GM18517 (cell line): Measurements from ENCODE around the gene CCDC116.
"Not testable (repeated sequence)": the region's sequence is repeated elsewhere in the genome, so short reads cannot be mapped to it uniquely, and the experiment has no call there.

Source experiments
- ATAC-seq: cut with Tn5 transposase; IDR thresholded peaks from one replicate; pipeline ENCODE4 v1.9.1; 2021; ENCODE audit warnings: mild to moderate bottlenecking, moderate library complexity; ENCODE audit not compliant: unreplicated experiment

The CCDC116 gene, protein sequence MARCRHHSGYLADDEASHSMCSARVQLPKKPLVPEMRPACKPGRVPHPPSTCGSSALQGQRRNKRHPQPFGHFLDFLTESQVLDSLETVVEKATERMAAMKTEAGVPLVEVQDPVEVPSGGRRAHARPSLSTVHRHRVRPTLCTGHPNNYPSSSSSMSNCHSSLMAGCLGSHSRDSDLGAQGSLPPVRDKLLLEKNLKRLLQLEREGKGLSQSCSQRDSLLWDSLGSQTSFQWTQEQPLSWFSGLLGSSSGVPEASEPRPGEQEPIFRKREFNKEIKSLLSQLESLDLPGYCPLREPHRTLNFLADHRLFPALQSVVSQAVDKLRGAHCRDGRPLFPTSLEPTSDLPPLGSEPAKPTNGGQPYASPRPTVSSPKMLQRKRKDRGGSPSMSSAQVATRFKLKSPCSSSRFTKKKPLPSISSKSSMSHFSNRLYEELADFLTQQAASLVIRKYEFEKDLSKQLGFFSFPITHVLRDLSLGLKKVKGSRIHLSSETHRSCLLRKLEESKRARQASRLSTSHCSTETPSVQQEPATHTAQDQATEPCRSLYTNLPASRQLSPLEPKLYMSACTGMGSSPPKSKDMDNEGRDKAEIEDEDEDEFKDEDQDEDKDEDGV

DNA sequence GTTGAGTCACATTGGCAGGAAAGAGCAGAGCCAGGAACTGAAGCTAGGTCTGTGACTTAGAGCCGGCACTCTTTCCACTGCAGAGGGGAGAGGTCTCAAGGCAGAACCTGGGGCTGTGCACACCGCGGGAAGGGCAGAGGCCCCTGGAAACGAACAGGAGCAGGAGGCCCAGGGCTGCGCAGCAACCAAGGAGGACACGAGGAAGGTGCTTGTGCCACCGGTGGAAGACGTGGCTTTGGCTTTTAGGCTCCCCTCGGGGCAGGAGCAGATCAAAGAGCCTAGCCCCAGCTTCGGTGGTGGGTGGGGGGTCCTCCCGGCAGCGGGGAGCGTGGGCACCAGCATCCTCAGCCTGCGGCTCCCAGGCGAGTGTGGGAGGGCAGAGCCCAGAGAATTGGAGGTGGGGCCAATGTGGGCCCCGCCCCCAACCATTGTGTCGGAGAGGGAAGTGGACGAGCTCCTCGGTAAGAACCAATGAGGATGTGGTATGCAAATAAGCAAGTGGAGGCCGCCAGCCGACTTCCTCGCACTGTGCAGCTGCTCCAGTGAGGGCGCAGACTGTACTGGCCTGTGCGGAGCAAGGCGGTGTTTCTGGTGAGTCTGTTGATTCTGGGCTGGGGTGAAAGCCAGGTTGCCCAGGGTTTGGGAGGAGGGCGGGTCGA, at the start of gene CCDC116:
CCDC116 (plus strand) TSS at position 524 of the 659 bp plus-strand sequence. CDS start 422 bp downstream, outside the sequence.
- ATAC-seq, result no peak

DNA sequence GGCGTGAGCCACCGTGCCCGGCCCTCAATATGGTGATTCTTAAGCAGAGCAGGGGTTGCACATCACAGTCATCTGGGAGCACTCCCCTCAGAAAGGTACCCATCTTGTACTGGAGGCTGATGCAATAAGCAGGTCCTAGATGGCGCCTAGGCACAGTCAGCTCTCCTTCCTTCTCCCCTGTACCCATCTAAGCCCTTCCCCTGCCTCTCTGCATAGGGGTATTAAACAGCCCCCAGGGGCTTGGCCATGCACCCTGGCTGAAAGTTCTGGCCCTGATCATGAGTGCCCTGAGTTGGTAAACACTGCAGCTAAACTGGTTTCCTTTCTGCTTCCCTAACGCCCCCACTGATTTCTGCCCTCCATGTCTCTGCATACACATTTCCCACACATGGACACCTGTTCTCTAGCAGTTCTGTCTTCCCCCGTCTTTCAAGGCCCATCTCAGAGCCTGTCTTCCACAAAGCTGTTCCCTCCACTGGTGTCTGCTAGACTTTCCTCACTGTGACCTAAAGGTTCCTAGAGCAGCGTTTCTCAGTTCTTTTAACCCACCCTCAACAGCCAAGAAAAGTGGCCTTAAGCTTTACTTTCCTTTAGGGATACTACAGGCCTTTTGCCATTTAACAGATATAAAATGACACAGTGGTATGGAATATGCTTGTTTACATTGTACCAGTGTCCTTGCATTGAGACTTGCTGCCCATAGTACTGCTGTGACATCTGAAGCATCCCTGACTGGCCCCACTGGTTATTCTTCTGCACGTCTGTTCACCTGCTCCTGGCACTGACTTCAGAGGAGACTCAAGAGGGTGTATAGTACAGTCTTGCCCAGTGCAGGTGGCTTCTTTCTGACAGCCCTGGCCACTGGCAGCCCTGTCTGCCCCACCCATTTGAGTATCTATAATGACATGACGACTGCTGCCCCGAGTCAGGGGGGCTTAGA, 49.5 kb upstream of the CCDC116 start:
- no peak for ATAC-seq

DNA sequence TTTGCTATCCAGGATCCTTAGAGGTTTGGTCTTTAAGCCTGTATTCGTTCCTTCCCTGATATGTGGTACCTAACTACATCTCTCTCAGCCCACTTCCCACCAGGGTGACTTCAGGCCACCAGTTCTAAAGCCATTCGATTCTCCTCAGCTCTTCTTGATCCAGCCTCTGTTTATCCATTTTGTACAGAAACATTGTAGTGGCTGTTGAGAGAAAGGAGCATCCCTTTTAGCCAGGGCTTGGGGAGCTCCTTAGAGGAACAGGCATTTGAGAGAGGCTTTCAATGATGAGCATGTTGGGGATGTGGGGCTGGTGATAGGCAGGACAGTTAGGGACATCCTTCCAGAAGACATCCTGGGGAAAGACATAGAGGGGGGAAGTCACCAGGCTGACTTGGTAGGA, 47.2 kb upstream of the CCDC116 start:
- no peak for ATAC-seq

DNA sequence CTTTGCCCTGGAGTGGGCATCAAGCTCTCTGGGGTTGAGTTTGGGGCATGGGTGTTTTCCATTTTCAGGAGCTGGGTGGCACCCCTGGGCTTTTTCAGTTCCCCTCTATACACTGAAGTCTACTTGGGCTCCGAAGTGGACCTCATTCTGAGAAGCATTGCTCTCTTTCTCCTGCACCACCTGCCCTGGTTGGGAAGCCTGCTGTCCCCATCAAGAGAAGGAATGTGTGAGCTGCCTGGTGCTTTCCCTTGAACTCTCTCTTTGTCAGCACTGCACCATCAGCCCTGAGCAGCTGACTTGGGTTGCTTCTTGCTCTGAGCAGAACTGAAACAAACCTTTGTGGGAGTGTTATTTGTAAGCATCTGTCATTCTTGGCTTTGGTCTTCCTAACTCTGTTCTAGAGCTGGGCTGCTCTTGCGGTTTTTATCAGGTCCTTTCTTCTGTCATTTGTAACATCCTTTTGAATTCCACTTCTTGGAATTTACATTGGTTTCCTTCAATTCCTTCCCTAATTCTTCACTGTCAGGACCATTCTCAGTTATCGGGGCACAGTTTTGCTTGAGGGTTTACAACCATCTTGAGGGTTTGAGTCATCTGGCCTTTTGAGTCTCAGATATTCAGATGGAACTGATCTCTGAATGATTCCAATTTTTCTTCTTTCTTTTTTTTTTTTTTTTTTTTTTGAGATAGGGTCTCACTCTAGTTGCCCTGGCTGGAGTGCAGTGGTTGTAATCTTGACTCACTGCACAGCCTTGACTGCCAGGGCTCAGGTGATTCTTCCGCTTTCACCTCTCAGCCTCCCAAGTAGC, 44.6 kb upstream of the CCDC116 start:
- ATAC-seq, result peak; percentile 83

DNA sequence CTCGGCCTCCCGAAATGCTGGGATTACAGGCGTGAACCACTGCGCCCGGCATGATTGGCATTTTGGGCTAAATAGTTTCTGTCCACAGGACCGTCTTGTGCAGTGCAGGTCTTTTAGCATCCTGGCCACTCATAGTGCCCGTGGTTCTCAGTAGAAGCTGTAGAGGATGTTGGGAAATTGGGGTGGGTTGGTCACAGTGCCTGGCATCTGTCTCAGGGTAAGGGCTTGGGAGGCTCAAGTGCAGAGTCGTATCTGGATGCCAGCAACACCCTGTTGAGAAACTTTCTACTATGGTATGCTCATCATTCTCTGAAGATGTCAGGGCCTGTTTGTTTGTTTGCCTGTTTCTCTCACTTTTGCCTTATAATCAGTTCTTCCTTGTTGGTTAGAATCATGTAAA, 43.2 kb upstream of the CCDC116 start:
- no peak for ATAC-seq

DNA sequence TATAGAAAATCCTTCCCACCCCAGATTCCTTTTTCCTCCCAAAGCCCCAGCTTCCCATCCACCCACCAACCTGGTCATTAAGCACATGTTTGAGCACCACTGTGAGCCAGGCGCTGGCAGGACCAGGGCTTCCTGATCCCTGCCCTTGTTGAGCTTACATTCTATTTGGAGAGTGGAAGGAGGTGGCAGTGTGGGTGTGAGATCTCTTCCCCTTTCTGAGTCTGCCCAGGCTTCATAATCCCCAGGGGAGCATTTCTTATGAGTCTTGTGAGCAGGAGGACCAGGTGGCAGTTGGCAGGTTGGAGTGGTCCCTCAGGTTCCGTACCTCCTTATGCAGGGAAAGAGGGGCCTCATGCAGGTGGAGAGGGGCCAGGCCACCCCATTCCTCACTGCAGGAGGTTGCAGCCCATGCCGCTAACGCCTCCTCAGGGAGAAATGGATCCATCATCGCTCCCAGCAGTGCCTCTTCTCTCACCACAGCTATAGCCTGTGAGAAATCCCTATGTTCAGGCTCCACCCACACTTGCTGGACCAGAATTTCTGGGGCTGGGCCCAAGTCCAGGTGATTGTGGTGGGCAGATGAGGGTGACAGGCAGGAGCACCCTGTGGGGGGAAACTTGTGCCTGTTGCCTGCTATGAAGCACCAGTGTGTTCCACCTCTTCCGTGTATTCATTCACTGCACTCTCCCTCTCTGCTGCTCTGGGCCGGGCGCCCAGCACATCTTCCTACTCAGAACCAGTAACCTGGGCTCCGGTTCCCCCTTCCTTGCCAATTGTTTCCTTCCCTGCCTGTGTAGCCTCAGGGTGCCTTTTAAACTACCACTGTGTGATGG, 41.5 kb upstream of the CCDC116 start:
- ATAC-seq, result no peak

DNA sequence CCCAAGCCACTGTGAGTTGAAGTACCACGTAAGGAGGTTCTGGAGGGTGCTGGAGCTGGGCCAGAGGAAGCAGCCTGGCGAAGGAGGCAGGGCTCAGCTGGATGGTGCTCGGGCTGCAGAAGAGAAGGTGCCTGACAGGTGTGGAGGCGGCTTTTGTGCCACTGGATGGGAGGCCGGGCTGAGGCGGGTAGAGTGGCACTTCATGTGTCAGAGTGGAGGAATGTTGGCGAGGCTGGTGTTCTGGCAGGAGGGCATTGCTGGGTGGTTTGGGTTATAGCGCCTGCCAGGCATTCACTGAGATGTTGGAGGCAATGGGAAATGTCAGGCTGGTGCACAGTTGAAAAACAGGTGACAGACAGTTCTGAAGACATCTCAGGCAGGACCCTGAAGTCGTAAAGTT, 40.9 kb upstream of the CCDC116 start:
- no peak for ATAC-seq

DNA sequence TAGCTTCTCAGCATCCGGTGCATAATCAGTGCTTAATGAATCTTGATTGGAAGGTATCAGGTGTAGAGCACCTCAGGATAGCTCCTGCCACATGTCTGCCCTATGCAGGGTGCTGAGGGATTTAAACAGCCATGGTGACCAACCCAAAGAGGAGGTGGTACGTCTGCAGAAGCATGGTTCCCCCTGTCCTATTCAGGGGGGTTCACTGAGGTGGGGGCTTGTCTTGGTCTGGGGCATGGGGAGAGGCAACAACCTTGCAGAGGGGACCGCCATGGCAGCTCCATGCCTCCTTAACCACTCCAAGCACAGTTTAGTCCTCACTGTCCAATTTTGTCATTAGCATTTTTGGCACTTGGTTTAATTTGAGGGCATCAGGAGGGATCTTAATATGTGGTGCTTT, 40.1 kb upstream of the CCDC116 start:
- ATAC-seq, result no peak

DNA sequence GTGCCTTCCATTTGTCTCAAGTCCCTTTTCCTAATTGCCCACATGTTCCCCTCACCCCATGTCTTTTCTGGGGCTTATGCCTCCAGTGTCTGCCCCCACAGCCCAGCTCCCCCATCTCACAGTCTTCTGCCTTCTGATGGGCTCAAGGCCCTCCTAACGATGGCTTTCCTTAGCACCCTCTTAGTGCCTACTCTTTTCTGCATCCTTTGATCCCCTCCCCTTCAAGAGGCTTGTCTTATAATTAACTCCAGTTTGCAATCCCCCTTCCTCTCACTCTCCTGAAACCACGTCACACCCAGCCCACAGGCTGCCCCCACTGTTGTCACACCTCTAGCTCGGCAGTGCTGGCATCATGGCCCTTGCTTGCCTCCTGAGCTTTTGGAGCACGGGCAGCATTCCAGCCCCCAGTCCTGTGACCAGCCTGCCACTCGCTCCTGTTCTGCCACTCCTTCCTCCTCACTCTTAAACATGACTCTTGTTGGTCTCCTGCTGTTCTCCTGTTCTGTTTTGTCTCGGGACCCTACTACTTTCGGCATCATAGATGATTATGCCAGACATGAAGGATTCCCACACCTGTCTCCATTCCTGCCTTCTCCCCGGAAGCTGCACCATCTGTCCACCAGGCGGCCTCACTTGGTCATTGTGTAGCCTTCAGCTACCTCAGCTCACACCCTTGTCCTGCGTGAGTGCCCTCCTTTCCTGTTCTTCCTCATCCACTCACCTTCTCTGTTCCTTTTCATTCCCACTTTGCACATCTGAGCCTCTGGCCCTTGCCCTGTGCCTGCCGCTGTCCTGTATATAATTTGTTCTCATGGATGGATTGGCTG, 38.9 kb upstream of the CCDC116 start:
- ATAC-seq, result no peak

DNA sequence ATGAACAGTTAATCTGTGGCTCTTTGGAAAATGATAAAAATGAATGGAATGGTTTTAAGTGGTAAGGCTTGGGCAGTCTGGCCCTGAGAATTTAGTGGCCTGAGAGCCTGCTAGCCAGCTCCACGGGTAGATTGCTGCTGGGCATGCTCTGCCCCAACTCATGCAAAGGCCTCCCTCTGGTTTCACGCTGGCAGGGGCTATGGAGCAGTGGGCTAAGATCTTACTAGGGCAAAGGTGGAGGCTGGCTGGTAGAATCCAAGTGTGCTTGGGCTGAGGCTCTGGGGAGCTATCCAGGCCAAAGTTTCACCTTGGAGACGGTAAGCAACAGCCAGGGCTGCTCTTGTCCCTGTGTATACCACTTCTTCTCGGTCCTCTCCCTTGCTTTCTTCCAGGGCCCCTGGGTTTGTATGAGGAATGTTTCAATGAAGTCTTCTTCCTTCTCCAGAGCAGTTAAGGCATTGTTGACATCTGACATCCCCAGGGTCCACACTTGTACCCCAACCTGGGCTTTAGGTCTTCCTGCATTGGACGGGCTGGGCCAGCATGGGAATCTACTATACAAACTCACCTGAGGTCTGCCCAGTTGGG, 37.6 kb upstream of the CCDC116 start:
- no peak for ATAC-seq

DNA sequence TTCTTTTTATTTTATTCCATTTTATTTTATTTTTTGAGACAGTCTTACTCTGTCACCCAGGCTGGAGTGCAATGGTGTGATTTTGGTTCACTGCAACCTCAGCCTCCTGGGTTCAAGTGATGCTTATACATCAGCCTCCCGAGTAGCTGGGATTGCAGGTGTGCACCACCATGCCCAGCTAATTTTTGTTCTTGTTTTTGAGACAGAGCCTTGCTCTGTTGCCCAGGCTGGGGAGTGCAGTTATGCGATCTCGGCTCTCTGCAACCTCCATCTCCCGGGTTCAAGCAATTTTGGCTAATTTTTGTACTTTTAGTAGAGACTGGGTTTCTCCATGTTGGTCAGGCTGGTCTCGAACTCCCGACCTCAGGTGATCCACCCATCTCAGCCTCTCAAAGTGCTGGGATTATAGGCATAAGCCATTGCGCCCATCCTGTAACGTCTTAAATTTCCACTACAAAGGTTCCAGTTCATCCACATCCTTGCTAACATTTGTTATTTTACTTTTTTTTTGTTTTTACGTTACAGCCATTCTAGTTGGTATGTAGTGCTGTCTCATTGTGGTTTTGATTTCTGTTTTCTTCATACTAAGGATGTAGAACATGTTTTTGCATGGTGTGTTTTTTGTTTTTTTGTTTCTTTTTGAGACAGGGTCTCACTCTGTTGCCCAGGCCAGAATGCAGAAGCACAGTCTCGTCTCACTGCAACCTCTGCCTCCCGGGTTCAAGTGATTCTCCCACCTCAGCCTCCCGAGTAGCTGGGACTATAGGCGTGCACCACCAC, 36.0 kb upstream of the CCDC116 start:
- not testable (repeated sequence) for ATAC-seq

DNA sequence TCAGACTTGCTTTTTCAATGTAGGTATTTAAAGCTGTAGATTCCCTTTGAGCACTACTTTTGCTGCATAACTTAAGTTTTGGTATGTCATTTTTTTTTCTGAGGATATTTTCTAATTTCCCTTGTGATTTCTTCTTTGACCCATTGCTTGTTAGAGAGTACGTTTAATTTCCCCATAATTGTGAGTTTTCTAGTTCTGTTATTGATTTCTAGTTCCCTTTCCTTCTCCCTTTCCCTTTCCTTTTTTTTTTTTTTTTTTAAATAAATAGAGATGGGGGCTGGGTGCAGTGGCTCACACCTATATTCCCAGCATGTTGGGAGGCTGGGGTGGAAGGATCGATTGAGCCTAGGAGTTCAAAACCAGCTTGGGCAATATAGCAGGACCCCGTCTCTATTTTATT, 34.3 kb upstream of the CCDC116 start:
- ATAC-seq, result no peak

DNA sequence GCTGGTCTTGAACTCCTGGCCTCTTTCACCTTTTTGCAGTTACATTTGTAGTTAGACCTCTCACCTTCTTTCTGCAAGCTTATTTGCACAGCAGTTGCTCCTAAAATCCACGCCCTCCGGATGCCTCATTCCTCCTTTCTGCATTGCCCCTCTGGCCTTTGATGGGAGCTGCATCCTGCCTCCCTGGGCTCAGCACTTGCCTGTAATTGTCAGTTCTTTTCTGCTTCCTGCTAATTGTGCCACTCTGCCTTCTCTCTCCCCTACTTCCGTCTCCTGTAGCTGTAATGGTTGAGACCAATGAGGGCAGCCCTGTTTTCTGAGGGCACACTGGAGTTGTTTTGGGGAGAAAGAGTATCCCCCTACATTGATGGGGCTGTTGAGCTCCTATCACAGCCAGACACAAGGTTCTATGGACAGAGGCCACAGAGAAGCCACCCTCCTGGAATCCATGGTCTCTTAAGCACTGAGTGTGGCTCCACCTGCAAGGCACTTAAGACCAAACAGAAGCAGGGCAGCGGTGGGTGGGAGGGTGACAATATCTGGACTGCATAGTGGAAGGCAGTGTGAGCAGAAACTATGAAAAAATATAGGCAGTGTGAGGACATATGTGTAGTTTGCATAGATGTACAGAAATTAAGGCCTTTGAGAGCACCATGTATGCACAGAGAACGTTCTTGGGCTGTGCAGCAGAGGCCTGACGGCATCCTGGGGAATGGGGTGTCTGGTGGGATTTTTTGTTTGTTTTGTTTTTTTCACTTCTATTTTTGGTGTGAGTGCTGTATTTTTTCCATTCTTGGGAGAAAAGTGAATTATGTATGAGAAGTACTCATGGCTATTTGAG, 33.3 kb upstream of the CCDC116 start:
- no peak for ATAC-seq

DNA sequence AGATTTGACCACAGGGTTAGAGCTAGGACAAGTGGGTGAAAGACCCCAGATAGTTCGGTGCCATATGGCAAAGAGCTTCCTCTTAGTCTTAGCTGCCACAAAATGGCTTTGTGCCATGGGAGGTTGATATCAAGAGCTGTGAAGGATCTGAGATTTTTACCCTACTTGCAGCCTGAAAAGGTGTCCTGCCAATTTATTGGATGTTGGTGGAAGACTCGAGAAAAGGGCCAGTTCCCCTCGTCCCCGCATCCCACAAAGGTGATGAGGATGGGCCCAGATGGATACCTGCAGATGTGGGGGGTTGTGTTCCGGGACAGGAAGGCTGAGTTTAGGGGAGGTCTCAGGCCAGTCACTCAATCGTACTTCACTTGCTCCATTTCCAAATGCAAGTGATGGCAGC, 30.0 kb upstream of the CCDC116 start:
- ATAC-seq, result no peak

DNA sequence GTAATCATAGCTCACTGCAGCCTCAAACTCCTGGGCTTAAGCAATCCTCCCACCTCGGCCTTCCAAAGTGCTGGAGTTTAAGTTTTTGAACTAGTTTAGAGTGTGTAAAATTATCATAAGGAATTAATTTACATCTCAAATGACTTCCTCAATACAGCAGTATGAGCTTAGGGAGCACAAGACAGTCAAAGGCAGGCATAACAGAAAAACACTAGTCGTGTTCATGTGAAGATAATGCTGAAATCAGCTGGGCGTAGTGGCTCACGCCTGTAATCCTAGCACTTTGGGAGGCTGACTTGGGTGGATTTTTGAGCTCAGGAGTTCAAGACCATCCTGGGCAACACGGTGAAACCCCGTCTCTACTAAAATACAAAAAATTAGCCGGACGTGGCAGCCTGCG, 28.6 kb upstream of the CCDC116 start:
- ATAC-seq, result no peak

DNA sequence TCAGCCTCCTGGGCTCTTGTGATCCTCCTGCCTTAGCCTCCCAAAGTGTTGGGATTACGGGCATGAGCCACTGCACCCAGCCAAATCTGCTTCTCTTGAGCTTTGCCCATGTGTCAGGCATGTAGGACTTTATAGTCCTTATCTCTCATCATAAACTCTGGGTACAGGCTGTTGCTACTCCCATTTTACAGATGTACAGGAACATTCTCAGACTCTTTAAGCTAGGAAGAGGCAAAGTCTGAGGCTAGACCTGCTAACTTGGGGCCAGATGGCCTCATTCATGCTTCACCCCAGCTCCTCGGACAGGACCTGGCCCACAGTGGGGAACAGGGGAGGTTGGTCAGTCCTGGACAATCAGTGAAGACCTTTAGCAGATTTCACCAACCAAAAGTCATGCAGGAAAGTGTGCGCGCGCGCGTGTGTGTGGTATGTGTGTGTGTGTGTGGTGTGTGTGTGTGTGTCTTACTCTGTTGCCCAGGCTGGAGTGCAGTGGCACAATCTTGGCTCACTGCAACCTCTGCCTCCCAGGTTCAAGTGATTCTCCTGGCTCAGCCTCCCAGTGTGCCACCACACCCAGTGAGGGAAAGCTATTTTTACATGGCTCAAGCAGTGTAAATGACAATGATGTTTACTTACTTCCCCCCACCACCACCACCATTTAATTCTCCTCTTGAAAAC, 26.5 kb upstream of the CCDC116 start:
- no peak for ATAC-seq
